Stimulated activated CD4-positive, alpha-beta T cell treated with anti-CD3 and anti-CD28 coated beads, Interleukin-1b, Interleukin-23, amount 100 ng/mL, for 4 hours (primary cell): ENCODE results near the gene CST9.
"Not testable (repeated sequence)": the region's sequence is repeated elsewhere in the genome, so short reads cannot be mapped to it uniquely, and the experiment has no call there.

ENCODE experiments used
- DNase-seq, 2 donors: peaks; one replicate each; pipeline ENCODE4 v3.0.0-alpha.2; 2020; ENCODE audit warnings: low read depth in 2 of 2

Gene CST9

DNA sequence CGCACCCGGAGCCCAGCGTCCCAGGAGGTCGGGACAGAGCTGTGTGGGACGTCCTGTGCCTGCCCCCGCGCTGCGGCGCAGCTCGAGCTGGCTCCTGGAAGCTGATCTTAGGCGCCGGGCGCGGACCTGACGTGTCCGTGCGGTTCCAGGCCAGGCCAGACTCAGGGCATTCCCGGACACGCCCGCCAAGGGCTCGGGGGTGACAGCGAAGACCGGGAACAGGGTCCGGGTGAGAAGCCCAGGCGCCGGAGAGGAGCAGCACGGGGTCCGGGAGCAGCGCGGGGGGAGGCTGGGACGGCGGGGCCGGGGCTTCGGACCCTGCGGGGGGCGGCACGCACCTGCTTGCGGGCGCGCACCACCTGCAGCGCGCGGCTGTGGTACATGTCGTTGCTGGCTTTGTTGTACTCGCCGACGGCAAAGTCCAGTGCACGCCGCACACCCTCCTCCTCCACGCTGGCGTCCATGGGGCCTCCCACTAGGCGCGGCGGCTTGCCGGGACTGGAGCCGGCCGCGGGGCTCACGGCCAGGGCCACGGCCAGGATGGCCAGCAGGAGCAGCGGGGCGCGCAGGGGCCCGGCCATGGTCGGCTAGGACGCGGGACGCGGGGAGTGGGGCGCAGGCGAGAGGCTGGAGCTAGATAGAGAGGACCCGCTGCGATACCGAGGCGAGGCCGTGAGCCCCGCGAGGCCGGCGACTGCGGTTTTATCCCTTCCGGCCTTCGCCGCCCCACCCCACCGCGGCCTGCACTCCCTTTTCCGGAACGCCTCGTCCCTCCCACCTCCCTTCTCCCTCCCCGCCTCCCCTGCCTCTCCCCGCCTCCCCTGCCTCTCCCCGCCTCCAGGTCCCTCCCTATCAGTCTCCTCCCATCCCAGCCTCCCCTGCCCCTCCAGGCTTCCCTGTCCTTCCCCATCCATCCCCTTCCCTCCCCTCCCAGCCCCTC, 31.8 kb upstream of the CST9 start, which contains the start of gene CST3:
CST3 (minus strand) TSS at position 674 of the 940 bp plus-strand sequence; CDS start at position 581, 93 bp downstream.
- DNase-seq: no peak

DNA sequence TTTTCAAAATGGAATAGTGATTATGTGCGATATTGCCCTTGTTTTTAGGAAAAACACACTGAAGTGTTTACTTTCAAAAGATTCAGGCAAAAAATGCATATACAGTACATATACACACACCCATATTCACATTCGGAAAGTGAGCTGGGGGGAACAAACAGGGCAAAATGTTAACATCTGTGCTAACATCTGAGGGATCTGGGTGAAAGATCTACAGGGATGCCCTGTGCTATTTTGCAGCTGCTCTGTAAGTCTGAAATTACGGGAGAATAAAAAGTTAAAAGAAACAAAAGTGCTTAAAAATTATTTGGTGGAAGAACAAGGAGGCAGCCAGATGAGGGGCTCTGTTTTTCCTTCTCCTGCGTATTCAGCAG, 31.2 kb upstream of the CST9 start:
- no peak for DNase-seq

DNA sequence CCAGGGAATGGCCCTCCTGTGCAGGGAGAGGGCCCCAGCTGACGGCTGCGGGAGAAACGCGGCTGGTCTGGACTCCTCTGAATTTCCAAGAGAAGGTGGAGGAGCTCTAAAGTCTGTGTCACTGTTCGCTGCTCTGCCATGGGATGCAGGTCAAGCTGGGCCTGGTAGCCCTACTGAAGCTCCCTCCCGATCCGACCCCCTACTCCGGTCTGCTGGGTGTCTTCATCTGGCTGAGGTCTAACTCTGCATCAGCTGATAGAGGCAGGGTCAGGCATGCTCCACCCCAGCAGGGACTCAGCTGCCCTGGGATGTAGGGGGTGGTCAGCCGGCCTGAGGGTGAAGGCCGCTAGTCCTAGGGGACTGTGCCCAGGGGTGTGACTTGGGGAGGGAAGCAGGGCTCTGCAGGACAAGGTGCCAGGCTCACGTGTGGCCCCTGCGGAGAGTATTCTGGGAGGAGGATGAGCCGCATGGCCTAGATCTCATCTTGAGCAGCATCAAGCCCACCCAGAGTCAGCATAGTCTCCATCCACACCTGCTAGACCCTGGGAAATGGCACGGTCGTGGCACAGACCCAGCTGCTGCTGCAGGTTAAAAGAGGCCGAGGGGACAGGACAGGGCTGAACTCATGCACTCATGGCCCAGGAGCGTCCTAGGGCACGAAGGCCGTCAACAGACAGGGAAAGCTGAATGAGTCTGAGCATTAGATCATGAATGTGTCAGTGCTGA, 30.6 kb upstream of the CST9 start:
- no peak for DNase-seq

DNA sequence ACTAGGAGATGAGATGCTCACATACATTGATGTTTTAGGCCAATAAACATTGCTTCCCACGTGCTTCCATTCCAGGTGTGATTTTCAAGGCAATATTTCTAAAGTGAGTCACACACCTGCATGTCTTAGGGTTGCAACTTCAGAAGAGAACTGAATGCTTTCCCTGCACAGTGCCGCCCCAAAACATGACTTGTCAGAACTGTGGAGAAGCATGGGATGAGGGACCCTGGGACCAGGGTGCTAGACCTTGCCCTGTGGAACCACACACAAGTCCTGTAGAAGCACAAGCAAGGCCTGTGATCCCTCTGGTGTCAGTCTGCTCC, 30.0 kb upstream of the CST9 start:
- not testable (repeated sequence) for DNase-seq

DNA sequence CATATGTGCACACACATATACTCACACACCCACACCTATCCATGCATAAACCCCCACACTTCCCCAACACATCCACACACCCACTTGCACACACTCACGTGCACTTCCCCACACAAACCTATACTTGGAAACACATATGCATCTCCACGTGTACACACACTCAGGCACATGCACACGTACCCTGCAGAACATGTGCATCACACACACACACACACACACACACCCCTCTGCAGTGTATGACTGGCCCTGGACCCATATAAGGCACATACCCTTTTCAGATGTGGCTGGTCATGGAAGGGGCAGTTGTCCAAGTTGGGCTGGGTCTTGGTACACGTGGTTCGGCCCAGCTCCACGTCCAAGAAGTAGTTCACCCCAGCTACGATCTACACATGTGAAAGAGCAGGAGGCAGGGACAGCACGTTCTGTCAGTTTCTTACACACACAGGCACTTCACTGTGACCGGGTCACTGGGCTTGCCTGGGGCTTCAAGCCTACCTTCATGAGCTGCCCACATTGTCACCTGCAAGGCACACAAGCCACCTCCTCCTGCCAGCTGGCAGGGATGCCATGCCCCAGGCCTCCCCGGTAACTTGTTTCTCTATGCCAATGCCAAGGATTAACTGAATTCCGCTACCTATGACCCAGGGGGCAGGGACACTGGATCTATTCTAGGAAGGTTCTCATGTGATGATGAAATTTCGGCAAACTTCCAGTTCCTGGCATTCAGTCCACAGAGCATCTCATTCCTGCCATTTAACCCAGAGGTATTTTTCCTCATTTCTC, 29.5 kb upstream of the CST9 start:
- no peak for DNase-seq

DNA sequence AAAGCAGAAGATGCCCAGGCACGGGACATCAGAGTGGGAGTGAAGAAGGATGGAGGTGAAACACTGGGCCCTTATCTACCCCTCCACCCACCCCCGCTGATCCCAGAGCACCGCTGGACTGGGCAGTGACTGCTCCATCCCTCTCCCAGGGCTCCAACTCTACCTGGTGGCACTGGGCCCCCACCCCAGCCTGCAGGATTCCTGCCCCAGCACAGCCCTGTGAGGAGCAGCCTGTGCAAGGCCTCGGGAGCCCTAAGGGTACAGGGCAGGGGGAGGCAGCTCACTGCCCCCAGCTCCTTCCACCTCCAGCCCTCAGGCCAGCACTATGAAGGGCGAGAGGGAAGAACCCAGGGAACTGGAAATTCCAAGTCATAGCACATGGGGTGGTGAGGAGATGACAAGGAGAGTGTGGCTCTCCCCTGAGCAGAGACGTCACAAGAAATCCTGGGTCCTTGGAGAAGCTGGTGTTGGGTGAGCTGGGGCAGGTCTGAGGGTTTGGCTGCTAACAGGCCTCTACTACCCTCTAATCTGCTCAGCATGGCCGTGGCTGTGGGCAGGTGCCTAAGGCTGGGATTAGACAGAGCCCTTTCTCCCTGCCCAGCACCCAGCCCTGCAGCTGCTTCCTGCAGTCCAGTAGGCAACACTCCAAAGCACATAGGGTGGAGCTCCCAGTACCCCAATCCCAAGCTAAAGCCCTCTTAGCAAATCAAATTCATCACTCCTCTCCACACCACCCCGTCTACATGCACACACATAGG, 28.5 kb upstream of the CST9 start:
- DNase-seq: no peak

DNA sequence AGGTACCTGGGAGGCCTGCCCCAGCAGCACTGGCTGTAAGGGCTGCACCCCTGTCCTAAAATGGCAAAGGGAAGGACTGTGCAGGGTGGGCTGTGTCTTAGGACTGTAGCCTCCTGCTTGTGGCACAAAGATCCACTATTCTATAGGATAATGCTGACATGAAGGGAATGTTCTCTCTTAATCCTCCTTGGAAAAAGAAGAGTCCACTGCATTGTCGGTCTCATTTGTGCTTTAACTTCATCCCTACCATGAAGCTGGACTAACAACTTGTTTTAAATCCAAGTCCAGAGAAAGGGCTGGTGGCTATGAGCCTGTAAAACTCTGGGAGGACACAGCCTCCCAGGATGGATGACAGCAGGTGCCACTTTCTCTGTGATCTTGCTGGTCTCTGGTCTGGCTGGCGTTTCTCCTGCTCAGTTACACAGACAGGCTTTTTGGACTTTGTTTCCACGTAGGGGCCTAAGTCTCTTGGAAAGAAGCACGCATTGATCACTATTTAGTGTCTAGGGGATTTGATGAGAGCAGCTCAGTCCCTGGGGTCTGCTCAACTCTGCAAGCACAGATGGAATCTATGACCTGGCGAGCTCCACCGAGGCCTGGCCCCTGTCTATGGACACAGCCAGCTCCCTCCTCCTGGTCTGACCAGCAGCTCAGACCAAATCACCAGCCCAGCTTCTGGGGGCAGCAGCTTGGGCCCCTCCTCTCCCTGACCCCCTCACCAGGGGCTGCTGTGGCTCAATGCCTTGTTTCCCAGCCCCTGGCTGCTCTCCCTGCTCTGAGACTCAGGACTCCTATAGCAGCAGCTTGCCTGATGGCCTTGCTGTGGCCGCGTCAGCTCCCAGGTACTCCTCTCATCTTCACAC, 27.2 kb upstream of the CST9 start:
- DNase-seq: no peak

DNA sequence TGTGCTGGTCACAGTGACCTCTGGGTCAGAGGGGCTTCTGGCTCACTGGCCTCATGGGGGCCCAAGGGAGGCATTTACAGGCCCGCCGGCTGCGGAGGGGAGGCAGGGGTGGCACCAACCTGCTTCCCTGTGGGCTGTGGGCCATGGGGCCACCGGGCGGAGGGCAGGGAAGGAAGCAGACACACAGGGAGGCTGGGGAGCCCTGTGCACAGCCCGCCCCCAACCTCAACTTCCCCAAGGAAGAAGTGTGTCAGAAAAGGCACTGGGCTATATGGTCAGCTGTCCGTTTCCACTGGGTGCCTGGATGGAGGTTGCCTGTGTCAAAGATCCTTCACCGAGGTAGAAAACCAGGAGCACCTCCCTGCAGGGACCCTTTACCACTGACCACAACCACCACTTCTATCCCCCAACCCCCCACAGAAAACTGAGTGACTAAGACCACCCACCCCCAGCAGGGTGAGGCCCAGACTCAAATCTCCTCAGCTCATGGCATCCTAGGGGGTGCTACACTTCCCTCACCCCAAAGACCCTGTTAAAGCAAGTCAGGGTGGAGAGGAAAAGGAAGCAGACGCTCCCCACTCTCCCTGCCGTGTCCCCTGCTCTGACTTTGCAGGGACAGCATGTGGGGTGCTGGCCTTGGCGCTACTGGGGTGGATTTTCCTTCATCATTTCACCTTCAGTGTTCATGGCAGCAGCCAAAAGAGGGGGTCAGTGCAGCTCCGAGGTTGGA, 26.4 kb upstream of the CST9 start:
- DNase-seq: no peak

DNA sequence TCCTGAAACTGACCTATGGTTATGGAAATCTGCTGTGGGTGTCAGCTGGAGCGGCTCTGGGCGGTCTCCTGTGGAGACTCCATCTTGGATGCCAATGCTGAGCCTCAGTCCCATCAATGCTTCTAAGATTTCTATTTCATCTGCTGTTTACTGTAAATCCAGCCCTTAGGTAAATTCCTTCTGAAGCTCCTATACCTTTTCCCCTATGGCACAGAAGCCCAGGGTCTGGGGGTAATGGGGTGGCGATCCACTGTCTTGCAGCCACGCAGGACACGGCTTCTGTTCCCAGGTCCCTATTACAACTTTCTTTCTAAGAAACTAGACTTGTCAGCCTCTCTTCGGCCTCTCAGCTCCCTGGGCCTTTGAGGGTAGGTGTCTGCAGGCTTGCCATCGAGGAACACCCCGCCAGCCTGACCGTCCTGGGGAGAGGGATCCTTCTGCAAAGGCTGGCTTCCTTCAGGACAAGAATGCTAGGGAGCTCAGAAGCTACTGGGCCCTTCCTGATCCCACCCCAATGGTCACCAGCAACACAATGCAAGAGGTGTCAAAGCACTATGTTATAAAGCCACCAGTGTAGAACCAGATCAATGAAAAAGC, 25.6 kb upstream of the CST9 start:
- DNase-seq: no peak

DNA sequence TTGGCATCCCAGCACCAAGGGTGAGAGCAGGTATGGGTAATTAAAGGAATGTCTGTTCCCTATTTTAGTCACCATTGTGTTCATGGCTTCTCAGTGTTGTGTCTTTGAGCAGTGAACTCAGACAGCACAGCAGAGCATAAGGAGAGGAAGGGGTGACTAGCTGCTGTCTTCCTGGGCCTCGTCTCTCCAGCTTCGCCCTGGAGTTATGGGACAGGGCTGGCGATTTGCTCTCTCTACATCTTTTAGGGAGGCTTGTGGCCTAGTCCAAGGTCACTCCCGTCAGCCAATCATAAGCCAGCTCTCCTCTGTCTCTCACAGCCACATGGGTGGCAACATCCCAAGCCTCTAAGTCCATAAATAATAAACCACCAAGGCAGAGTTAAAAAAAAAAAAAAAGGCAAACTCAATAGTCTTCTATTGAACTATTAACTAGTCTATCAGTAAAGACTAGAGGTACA, 24.7 kb upstream of the CST9 start:
- DNase-seq: no peak

DNA sequence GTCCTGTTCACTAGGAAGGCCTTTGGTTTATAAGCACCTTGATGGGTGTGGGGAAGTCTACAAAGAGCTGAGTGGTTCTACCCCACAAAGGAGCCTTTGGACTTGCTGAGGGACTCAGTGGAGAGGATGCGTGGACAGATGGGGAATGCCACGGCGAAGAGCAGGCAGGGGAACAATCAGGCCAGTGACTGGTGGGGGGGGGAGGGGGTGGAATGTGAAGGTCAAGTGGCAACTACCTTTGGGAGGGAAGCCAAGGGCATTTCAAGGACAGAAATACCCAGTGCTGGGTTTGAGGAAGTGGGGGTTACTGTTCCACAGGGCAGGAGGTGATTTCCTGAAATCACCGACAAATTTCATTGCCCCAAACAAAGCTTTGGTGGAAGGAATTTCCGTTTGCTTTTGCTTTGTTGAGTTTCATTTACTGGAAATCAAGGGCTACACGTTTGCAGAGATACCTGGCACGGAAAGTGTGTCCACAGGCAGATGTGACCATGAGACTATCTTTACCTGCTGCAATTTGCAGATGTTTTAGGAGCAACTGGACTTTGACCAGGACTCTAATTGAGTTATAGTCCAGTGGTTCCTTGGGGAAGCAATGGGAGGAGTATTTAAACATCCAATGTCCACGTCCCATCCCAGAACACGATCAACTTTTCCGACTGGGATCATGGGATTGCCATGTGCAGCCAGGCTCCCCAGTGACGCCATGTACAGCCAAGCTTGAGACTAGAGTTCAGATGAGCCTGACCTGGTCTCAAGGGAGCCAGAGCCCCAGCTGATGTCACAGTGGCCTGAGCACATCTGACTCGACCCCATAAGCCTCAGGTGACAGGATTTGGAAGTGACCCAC, 24.1 kb upstream of the CST9 start:
- no peak for DNase-seq

DNA sequence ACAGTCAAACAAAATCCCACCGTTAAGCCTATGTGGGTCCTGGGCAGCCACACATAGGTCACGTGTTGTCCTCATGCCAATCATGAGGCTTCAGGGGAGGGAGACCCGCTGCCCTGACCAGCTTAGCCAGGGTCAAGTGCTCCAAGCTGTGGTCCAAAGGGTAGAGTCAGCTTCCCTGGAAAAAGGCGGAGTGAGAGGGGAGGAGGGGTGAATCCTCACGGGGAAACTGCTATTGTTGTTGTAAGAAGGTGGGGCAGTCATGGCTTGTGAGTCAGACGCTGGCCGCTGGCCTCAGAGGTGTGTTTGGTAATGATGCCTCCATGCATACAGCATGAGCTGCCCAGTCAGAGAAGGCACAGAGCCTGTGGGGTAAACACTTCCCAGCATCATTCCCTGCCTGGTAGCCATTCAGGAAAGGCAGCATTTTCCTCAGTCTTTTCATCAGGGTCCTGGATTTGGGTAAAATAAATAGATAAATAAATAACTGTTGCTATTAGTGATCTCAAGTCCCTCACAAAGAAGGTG, 23.4 kb upstream of the CST9 start:
- no peak for DNase-seq

DNA sequence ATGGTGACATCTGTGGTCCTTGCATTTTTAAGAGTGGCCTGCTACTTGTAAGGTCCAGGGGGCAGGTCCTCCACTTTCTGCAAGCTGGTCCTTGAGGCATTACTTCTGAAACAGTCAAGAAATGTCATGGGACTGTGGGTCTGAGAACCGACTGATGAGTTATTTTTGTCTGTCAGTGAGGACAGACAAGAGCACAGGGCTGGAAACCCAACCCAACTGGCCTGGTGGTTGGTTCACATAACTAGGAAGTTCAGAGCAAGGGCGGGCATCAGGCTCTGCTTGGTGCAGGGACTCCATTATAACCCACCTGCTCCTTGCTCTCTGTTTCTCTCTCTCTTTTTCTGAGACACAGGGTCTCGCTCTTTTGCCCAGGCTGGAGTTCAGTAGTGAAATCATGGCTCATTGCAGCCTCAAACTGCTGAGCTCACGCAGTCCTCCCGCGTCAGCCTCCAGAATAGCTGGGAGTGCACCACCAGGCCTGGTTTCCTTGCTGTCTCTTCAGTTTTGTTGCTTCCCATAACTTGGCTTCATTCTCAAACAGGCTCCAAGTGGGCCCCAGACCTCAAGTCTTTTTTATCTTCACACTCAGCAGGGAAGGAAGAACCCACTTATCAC, 22.8 kb upstream of the CST9 start:
- no peak for DNase-seq

DNA sequence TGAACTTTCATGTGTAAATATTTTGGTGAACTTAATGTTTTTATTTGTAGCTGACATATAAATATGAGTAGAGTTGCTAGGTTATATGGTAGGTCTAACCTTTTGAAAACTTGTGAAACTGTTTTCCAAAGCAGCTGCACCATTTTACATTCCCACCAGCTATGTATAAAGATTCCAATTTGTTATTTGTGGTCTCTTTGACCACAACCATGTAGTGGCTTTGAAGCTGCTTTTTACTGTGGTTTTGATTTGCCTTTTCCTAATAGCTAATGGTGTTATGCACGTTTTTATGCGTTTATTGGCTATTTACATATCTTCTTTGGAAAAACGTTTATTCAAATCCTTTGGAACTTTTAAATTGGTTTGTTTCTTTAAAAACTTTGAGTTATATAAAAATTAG, 21.8 kb upstream of the CST9 start:
- DNase-seq: no peak

DNA sequence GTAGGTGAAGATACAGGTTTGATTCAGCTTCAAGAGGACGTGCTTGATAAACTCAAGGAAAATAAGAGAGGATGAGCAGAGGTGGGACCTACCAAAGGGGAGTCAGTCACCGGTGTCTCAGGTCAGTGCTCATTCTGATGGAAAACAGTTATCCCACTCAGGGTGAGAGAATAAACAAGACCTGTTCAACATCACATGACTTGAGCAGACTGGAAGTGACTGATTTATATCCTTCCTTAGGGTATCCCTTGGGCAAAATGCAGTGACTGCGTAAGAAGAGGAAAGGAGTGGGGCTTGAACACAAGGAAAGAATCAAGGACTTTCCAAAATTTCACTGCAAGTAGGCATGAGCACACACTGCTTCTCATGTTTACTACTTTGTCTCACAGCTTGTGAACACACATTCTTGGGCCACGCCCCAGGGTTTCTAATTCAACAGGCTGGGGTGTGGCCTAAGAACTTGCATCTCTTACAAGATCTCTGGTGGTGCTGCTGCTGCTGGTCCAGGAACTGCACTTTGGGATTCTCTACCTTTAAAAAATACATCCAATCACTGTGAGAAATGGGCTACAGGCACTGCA, 20.4 kb upstream of the CST9 start:
- no peak for DNase-seq

DNA sequence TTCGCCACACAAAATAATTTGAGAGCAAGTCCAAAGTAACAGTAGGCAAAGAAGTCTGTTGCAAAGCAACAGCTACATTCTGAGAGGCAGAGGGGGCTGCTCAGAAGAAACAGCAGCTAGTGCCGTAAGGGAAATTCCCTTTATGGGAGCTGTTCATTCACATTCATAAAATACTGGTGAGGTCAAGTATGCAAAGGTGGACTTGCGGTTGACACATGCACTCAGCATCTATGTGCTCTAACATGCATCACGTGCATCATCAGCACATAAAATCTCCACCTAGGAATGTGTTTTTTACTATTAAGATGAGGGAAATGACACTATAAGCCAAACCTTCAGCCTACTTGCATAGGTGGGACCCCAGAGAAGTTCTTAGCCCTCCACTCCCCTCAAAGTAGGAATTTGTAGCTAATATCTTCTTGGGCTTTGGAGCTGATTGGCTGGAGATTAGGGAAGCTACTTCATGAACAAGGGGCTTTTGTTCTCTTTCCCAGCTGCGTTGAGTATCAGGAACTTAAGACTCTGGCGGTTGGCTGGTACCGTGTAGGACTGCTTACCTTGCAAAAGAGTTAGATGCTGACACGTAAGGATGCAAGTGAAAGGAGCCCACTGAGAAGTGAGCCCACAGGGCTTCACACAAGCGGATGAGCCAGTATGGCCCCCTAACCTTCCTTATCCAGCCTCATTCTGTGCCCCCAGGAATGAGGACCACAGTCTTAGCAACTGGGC, 19.7 kb upstream of the CST9 start:
- no peak for DNase-seq

DNA sequence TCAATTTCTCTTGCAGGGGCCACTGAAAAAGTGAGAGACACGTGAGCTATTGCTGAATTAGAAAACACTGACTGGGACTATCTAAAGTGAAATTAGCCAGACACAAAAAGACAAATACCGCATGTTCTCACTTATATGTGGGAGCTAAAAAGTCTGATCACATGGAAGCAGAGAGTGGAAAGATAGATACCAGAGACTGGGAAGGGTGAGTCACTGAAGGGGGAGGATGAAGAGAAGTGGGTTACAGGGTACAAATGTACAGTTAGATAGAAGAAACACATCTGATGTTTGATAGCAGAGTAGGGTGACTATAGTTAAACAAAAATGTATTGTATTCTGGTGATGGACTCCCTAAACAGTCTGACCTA, 18.6 kb upstream of the CST9 start:
- no peak for DNase-seq
